HepG2 (cell line): ENCODE results near the gene TMEM131L. TPM values are rescaled to one million over a fixed set of nuclear protein-coding genes. Genes with fewer than 3 reads are reported as not detected.

Experiments
- ATF7-NPFF ChIP-seq: sonication (generic); formaldehyde crosslinking; IDR thresholded peaks from 2 replicates; pipeline ENCODE4 v1.8.1; 2023; ENCODE audit warnings: mild to moderate bottlenecking, low read depth, missing genetic modification reagents, moderate library complexity
- BCL6 ChIP-seq: IDR thresholded peaks from 2 replicates; pipeline ENCODE4 v1.6.1; 2016; ENCODE audit warnings: missing genetic modification reagents, missing compliant biosample characterization
- MLXIP ChIP-seq: sonication (generic); formaldehyde crosslinking; IDR thresholded peaks from 2 replicates; pipeline ENCODE4 v1.9.0; 2021; ENCODE audit warnings: missing genetic modification reagents, borderline replicate concordance
- MTF1 ChIP-seq: sonication (generic); formaldehyde crosslinking; IDR thresholded peaks from 2 replicates; pipeline ENCODE4 v1.5.0; 2020; ENCODE audit warnings: missing genetic modification reagents
- PHF20 ChIP-seq: sonication (generic); formaldehyde crosslinking; IDR thresholded peaks from 2 replicates; pipeline ENCODE4 v1.5.0; 2020; ENCODE audit warnings: mild to moderate bottlenecking, missing genetic modification reagents
- RAD51 ChIP-seq: fragments of 450-650 bp; IDR thresholded peaks from 2 replicates; pipeline ENCODE4 v1.6.1; 2016; ENCODE audit warnings: borderline replicate concordance
- RCOR2 ChIP-seq: IDR thresholded peaks from 2 replicates; pipeline ENCODE4 v1.6.1; 2016; ENCODE audit warnings: missing biosample characterization, missing genetic modification reagents
- RXRA ChIP-seq: sonication (generic); formaldehyde crosslinking; IDR thresholded peaks from 2 replicates; pipeline ENCODE4 v1.5.1; 2020; ENCODE audit warnings: missing genetic modification reagents
- SALL2 ChIP-seq: sonication (generic); formaldehyde crosslinking; IDR thresholded peaks from 2 replicates; pipeline ENCODE4 v1.8.1; 2023; ENCODE audit warnings: mild to moderate bottlenecking, missing genetic modification reagents, inconsistent platforms
- SRF ChIP-seq: IDR thresholded peaks from 2 replicates; pipeline ENCODE4 v1.6.1; 2011; ENCODE audit warnings: mild to moderate bottlenecking, low read depth, low read length, moderate library complexity
- ZFYVE20 ChIP-seq: sonication (generic); formaldehyde crosslinking; IDR thresholded peaks from 2 replicates; pipeline ENCODE4 v1.8.0; 2023; ENCODE audit warnings: low read depth, mild to moderate bottlenecking, moderate library complexity, missing genetic modification reagents, borderline replicate concordance
- ZNF318 ChIP-seq: sonication (generic); formaldehyde crosslinking; IDR thresholded peaks from 2 replicates; pipeline ENCODE4 v1.4.0; 2020; ENCODE audit warnings: mild to moderate bottlenecking, missing genetic modification reagents
- ZNF382 ChIP-seq: sonication (generic); formaldehyde crosslinking; IDR thresholded peaks from 2 replicates; pipeline ENCODE4 v1.5.0; 2020; ENCODE audit warnings: missing genetic modification reagents, mild to moderate bottlenecking, borderline replicate concordance
- ZNF567 ChIP-seq: sonication (generic); formaldehyde crosslinking; IDR thresholded peaks from 2 replicates; pipeline ENCODE4 v1.8.1; 2023; ENCODE audit warnings: mild to moderate bottlenecking, missing genetic modification reagents, borderline replicate concordance
- ZNF580 ChIP-seq: IDR thresholded peaks from 2 replicates; pipeline ENCODE4 v1.6.1; 2016; ENCODE audit warnings: low read depth, borderline replicate concordance
- ZNF607 ChIP-seq: sonication (generic); formaldehyde crosslinking; IDR thresholded peaks from 2 replicates; pipeline ENCODE4 v1.5.1; 2020; ENCODE audit warnings: missing genetic modification reagents, mild to moderate bottlenecking, borderline replicate concordance
- ZNF773 ChIP-seq: sonication (generic); formaldehyde crosslinking; IDR thresholded peaks from 2 replicates; pipeline ENCODE4 v1.4.0; 2020; ENCODE audit warnings: missing genetic modification reagents, borderline replicate concordance
- polyA plus RNA-seq, 8 experiments: library from polyadenylated mRNA; depleted of rRNA in 3 of 8; stranded (reverse) in 7 of 8; unstranded in 1 of 8; fragments of >200 nt; fragmentation: Illumina TruSeq in 4 of 8; extraction: Trizol in 4 of 8; gene quantifications; 2 replicates each; pipeline versions ENCODE4 v1.2.1 to v1.2.3, GENCODE V29; 2011 to 2016; ENCODE audit warnings: low read depth in 4 of 8, missing spikeins in 1 of 8, mixed read lengths in 1 of 8; ENCODE audit not compliant: insufficient read depth in 1 of 8
- total RNA-seq, 5 experiments: library from RNA; depleted of rRNA; stranded (reverse); fragments of >200 nt; fragmentation: Illumina TruSeq; extraction: Trizol; gene quantifications; 2 replicates each; pipeline ENCODE4 v1.2.3, GENCODE V29; 2016; ENCODE audit warnings: low read depth in 1 of 5

Gene TMEM131L
- total and polyA plus RNA-seq, 2 of the 13 experiments (the other 11 are each of a cell fraction or from before 2014, with no cell fraction given), result 2.2 to 4.5 TPM

- TF ChIP-seq ZNF580 (peak; percentile 60; the same call in 1 of the 2 replicates), ZNF567 (no peak), ZFYVE20 (CRISPR knock-in tag) (no peak), ZNF382 (CRISPR knock-in tag) (no peak), PHF20 (no peak), RCOR2 (CRISPR knock-in tag) (peak; percentile 89), MLXIP (CRISPR knock-in tag) (0 out of 2 replicates have a peak, but pooled peaks have one; percentile 52), ZNF607 (CRISPR knock-in tag) (peak; percentile 59; the same call in 1 of the 2 replicates), ATF7-NPFF (CRISPR knock-in tag) (no peak), RAD51 (no peak), ZNF318 (no peak), SRF (no peak), ZNF773 (CRISPR knock-in tag) (no peak), MTF1 (no peak), RXRA (CRISPR knock-in tag) (peak; percentile 57; the same call in 1 of the 2 replicates), SALL2 (CRISPR knock-in tag) (no peak), BCL6 (CRISPR knock-in tag) (peak; percentile 85; the same call in 1 of the 2 replicates)
These were observed 98.7 kb downstream of the TMEM131L start (continued) for GRCh38 chr4:153564630-153565525.
